ENCODE results near the gene PREX1.

Gene PREX1

DNA sequence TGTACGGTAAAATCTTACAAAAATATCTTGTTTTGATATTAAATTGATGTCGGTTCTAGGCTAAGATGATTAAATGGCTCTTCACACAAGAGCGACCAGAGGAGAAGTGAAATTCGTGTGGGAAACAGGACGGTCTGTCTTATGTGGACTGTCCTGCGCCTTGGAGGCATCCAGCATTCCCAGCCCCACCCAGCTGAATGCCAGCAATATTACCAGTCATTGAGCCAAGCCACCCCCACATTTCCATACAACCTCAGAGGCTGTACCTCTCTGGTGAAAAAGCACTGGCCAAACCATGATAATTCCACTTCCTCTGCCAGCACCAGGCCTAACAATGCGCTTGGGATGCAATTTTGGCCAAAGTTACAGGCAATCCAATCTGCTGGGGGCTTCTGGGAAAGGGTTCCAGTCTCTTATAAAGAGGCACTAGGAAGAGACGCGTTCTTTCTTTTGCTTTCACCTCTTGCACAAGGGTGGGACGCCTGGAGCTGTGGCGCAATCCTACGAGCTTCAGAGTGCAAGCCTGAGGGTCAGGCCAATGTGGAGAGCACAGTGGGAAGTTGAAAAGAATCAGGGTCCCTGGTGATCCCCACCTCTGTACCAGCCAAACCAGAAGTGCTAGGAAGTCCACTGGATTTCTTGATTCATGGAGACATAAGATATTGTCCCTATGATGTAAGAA, 213.1 kb downstream of the PREX1 start:
- peaks cover 5% of the 10 kb centered on the region for H3K27me3 Mint-ChIP-seq
- peaks cover 9% of the 10 kb centered on the region for H3K4me1 Mint-ChIP-seq (ENCODE audit: low read depth)
- no peak overlapping the region for H3K4me3 Mint-ChIP-seq
- H3K27ac Mint-ChIP-seq: no peak overlapping the region
- no peaks in the 10 kb centered on the region for H3K36me3 Mint-ChIP-seq (ENCODE audit: low read depth)
- H3K9me3 Mint-ChIP-seq: no peaks in the 10 kb centered on the region

- no peak overlapping the region for H3K4me3 Mint-ChIP-seq
- no peaks in the 10 kb centered on the region for H3K9me3 Mint-ChIP-seq
- no peaks in the 10 kb centered on the region for H3K36me3 Mint-ChIP-seq (ENCODE audit: low read depth)
- peaks cover 5% of the 10 kb centered on the region for H3K27me3 Mint-ChIP-seq
- peaks cover 17% of the 10 kb centered on the region for H3K4me1 Mint-ChIP-seq (ENCODE audit: low read depth)
- no peak overlapping the region for H3K27ac Mint-ChIP-seq
Measured at GRCh38 chr20:48613926-48614325, 213.9 kb downstream of the PREX1 start.

DNA sequence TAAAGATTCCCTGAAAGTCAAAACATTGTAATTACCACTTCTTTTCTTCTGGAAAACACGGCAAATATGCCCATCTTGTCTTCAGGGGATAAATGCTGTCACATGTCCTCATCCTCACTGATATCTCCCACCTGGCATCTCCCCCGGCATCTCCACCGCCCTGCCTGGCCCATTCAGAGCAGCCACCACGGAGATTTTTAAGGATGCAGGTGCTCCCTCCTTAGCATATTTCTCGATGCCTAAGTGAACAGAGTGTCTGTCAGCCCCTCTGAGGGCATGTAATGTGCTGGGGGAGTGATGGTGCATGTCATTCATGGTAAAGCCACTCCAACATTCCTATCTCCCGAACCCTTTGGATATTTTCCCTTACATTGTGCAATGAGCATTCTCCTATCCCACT, 215.5 kb downstream of the PREX1 start:
- Mint-ChIP-seq H3K4me1 (ENCODE audit: low read depth) (peaks cover 19% of the 10 kb centered on the region), H3K27me3 (peaks cover 5% of the 10 kb centered on the region), H3K4me3 (no peak overlapping the region), H3K9me3 (no peaks in the 10 kb centered on the region), H3K36me3 (ENCODE audit: low read depth) (no peaks in the 10 kb centered on the region), H3K27ac (no peak overlapping the region)

GRCh38 chr20:48610996-48611395, 216.8 kb downstream of the PREX1 start:
- peaks cover 19% of the 10 kb centered on the region for H3K4me1 Mint-ChIP-seq (ENCODE audit: low read depth)
- no peak overlapping the region for H3K27ac Mint-ChIP-seq
- H3K4me3 Mint-ChIP-seq: no peak overlapping the region
- peaks cover 5% of the 10 kb centered on the region for H3K27me3 Mint-ChIP-seq
- H3K9me3 Mint-ChIP-seq: no peaks in the 10 kb centered on the region
- H3K36me3 Mint-ChIP-seq (ENCODE audit: low read depth): no peaks in the 10 kb centered on the region

DNA sequence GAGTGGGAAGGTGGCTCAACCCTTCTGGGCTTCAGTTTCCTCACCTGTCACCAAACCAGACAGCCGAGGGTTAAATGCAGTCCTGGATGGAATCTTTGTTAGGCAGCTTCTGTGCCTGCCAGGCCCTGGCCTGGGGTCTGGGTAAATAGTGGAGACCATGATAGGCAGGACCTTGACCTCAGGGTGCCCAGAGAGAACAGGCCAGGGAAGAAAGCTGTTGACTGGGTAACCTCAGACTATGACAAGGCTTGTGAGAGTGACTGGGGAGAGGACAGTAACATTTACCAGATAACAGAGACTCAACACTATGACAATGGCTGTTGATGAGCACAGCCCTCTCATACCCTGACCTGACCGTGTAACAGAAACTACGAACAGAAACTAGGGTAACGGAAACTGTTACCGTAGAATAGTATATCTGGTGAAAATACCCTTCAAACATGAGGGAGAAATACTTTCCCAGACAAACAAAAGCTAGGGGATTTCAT, 218.3 kb downstream of the PREX1 start:
- Mint-ChIP-seq H3K4me1 (ENCODE audit: low read depth) (peaks cover 19% of the 10 kb centered on the region), H3K9me3 (no peaks in the 10 kb centered on the region), H3K27ac (no peak overlapping the region), H3K36me3 (ENCODE audit: low read depth) (no peaks in the 10 kb centered on the region), H3K4me3 (no peak overlapping the region), H3K27me3 (peaks cover 5% of the 10 kb centered on the region)

DNA sequence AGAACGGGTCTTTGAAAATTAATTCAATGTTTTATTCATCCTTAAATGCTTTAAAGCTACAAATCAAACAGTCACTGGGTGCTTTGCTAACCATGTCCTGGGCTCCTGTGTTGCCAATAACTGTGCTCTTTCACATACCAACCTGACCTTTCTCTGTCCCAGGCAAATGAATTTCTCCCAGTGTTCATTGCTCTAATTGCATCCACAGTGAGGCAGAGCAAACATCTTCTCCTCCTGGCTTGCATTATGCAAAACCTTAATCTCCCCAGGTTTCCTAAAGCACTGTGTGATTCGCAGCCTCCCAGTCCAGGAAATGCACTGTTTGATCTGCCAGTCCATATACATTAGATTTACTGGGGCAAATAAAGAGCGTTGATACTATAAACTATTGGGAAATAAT, 219.0 kb downstream of the PREX1 start:
- Mint-ChIP-seq H3K27me3 (peaks cover 5% of the 10 kb centered on the region), H3K36me3 (ENCODE audit: low read depth) (no peaks in the 10 kb centered on the region), H3K4me3 (no peak overlapping the region), H3K27ac (no peak overlapping the region), H3K4me1 (ENCODE audit: low read depth) (peaks cover 19% of the 10 kb centered on the region), H3K9me3 (no peaks in the 10 kb centered on the region)

GRCh38 chr20:48607544-48607865, 220.3 kb downstream of the PREX1 start:
- no peak overlapping the region for H3K4me3 Mint-ChIP-seq
- H3K27me3 Mint-ChIP-seq: peaks cover 1% of the 10 kb centered on the region
- no peaks in the 10 kb centered on the region for H3K36me3 Mint-ChIP-seq (ENCODE audit: low read depth)
- no peaks in the 10 kb centered on the region for H3K9me3 Mint-ChIP-seq
- no peak overlapping the region for H3K27ac Mint-ChIP-seq
- H3K4me1 Mint-ChIP-seq (ENCODE audit: low read depth): peaks cover 19% of the 10 kb centered on the region

- peaks cover 19% of the 10 kb centered on the region for H3K4me1 Mint-ChIP-seq (ENCODE audit: low read depth)
- H3K9me3 Mint-ChIP-seq: no peaks in the 10 kb centered on the region
- H3K27ac Mint-ChIP-seq: no peak overlapping the region
- no peaks in the 10 kb centered on the region for H3K27me3 Mint-ChIP-seq
- no peaks in the 10 kb centered on the region for H3K36me3 Mint-ChIP-seq (ENCODE audit: low read depth)
- no peak overlapping the region for H3K4me3 Mint-ChIP-seq
Measured at GRCh38 chr20:48606841-48607543, 220.8 kb downstream of the PREX1 start.

DNA sequence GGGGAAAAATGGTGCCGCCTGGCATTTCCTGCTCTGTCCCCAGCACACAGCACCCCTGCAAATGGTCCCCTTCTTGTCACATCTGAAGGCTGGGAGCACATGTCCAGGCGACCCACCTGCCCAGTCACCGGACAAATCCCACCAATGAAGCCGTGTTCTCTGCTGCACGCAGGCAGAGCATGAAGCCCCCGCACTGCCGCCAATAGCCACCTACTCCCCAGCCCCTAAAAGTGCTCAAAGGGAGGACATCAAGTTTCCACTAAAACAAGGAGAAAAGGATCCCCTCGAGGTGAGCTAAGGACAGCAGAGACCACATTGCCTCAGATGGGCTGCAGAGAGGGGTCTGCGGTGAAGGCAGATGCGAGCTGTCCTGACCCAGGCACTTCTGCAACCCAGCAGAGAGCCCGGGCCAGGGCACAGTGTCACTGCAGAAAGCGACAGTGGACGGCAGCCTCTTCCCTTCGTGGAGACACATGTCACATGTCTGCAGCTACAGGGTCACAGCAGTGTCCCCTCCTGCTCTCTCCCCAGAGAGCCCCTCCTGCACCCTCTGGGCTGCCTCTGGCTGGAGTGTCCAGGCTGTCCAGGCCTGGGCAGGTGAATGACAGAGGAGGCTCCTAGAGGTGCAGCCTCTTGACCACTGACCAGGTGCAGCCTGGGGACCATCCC, 221.5 kb downstream of the PREX1 start:
- Mint-ChIP-seq H3K27me3 (no peaks in the 10 kb centered on the region), H3K9me3 (no peaks in the 10 kb centered on the region), H3K4me1 (ENCODE audit: low read depth) (peaks cover 19% of the 10 kb centered on the region), H3K4me3 (no peak overlapping the region), H3K27ac (no peak overlapping the region), H3K36me3 (ENCODE audit: low read depth) (no peaks in the 10 kb centered on the region)

DNA sequence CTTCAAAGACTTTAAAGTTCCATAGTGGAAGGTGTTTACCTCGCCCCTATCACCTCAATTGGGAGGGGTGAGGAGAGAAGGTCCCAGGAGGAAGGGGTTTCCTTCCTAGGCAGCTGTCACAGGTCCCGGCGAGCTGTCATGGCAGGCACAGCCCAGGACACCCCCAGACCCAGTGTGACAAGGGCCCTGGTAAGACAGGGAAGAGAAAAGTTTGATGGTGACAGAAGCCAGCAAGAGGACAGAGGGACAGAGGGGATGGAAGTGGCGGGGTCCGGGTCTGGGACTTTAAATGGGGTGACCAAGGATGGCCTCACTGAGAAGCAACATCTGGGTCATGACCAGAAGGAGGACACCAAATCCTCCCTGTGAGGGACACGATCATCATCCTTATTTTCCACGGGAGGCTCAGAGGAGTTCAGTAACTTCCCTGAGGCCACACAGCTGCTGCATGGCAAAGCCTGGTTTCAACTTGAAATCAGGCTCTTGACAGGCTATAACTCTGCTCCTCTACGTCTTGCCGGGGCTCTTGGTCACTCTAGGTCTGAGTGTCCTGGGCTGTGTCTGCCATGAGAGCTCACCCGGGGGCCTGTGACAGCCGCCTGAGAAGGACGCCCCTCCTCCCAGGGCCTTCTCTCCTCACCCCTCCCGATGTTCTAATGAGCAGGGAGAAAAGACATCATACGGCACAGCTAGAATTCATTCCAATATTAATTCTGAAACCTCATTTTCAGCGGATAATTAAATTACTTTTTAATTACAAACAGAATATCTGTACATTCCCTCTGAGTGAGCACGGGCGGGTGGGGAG, 222.2 kb downstream of the PREX1 start:
- Mint-ChIP-seq H3K36me3 (ENCODE audit: low read depth) (no peaks in the 10 kb centered on the region), H3K9me3 (no peaks in the 10 kb centered on the region), H3K4me3 (no peak overlapping the region), H3K4me1 (ENCODE audit: low read depth) (peaks cover 15% of the 10 kb centered on the region), H3K27me3 (no peaks in the 10 kb centered on the region), H3K27ac (no peak overlapping the region)

DNA sequence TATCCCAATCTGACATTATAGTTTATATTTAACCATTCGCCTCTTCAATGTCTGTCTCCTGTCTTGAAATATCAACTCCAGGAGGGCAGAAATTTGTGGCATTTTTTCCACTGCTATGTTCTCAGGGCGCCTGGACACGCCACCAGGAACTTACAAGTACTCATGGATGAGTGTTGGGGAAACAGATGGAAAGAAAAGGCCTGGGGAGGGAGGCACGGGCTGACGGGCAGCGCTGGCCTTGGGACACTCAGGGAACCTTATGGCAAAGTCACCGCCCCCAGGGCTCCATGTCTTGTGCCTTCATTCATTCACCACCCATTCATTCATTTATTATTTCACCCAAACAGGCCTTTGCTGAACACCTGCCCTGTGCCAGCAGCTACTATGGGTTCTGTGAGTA, 222.9 kb downstream of the PREX1 start:
- Mint-ChIP-seq H3K27ac (no peak overlapping the region), H3K9me3 (no peaks in the 10 kb centered on the region), H3K4me1 (ENCODE audit: low read depth) (peaks cover 12% of the 10 kb centered on the region), H3K4me3 (no peak overlapping the region), H3K36me3 (ENCODE audit: low read depth) (no peaks in the 10 kb centered on the region), H3K27me3 (no peaks in the 10 kb centered on the region)

GRCh38 chr20:48604426-48604825, 223.4 kb downstream of the PREX1 start:
- Mint-ChIP-seq H3K36me3 (ENCODE audit: low read depth) (no peaks in the 10 kb centered on the region), H3K4me1 (ENCODE audit: low read depth) (peaks cover 7% of the 10 kb centered on the region), H3K27me3 (no peaks in the 10 kb centered on the region), H3K27ac (no peak overlapping the region), H3K9me3 (no peaks in the 10 kb centered on the region), H3K4me3 (no peak overlapping the region)

DNA sequence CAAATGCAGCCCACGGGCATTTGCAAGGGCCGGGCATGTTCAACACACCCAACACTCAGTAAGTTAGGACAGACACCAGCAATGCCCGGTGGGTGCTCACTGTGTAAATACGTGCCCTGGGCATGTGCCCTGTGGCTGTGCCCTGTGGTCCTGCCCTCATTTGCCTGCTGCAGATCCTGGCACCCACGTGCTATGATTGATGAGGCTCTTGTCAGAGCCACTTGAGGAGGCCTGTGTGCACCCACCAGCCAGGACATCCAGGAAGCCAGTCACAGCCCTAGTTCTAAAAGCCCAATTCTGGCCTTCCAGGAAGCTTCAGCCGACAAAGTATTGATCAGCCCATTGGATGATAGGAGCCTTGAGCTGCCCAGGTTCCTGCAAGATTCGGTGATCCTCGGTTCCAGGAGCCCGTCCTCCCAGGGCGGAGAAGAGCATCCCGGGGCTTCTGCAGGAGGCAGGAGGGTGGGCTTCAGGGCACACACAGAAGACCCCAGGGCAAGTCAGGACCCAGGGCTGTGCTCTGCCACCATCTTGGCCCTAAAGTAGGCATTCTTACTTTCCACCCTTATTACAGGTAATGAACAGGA, 223.9 kb downstream of the PREX1 start:
- Mint-ChIP-seq H3K4me1 (ENCODE audit: low read depth) (peaks cover 2% of the 10 kb centered on the region), H3K9me3 (no peaks in the 10 kb centered on the region), H3K27ac (no peak overlapping the region), H3K27me3 (no peaks in the 10 kb centered on the region), H3K4me3 (no peak overlapping the region), H3K36me3 (ENCODE audit: low read depth) (no peaks in the 10 kb centered on the region)

- H3K36me3 Mint-ChIP-seq (ENCODE audit: low read depth): no peaks in the 10 kb centered on the region
- no peak overlapping the region for H3K4me3 Mint-ChIP-seq
- no peaks in the 10 kb centered on the region for H3K4me1 Mint-ChIP-seq (ENCODE audit: low read depth)
- no peak overlapping the region for H3K27ac Mint-ChIP-seq
- no peaks in the 10 kb centered on the region for H3K27me3 Mint-ChIP-seq
- no peaks in the 10 kb centered on the region for H3K9me3 Mint-ChIP-seq
Measured at GRCh38 chr20:48603116-48603818, 224.5 kb downstream of the PREX1 start.

Data from stimulated activated naive CD8-positive, alpha-beta T cell treated with anti-CD3 and anti-CD28 coated beads, Interleukin-15, Interleukin-2, amounts not matched to agents 100 ng/mL and 50 ng/mL, for 24 hours (primary cell).